GM18951 (cell line): ENCODE measurements around the gene CAT.

ENCODE experiments used
- POLR2A ChIP-seq: IDR thresholded peaks from 4 replicates; pipeline ENCODE4 v1.6.1; 2011; ENCODE audit warnings: mild to moderate bottlenecking; ENCODE audit not compliant: insufficient read length, insufficient read depth; ENCODE audit errors: extremely low read depth
- in situ Hi-C: fragments of 300-500 bp; cut with MboI; formaldehyde crosslinking; loops from one replicate; pipeline ENCODE4 v1.12.0; 2022; ENCODE audit warnings: low sequenced_read_pairs, mixed read lengths, inconsistent platforms; ENCODE audit not compliant: unreplicated experiment

The CAT gene

GRCh38 chr11:34438529-34439507 is at the start of gene CAT:
Gene CAT, plus strand, starts transcription at chr11:34438934. Its CDS starts 80 bp downstream, at chr11:34439014.
- TF ChIP-seq POLR2A = peak; percentile 79
- in situ Hi-C loops = no loop called here

DNA sequence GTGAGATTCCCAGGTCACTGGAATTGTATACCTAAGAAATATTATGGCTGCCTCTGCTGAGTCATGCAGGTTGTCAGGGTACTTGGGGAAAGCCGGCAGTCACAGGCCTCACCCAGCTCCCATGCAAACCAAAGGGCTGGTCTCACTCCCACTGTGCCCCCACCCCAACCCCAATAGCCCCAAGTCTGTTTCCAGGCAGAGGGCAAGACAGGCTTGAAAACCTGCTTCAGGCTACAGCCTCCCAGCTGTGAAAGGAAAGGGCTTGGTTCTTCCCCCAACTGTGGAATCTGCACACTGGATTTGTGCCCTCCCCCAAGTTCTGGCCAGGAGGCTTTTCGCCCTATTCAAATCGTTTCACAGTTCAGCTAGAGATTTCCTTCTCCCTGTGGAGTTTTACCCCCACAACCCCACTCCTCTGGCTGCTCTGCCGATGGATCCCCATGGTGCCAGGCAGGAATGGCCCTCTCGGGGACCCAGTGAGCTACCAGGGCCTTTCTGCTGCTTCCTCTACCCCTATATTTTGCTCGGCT is 43.9 kb upstream of the CAT start:
- no peak for TF ChIP-seq POLR2A
- in situ Hi-C loops = no loop called here

- in situ Hi-C loops = no loop called here
- TF ChIP-seq POLR2A = no peak
Observed at GRCh38 chr11:34395916-34396550, 42.7 kb upstream of the CAT start.

DNA sequence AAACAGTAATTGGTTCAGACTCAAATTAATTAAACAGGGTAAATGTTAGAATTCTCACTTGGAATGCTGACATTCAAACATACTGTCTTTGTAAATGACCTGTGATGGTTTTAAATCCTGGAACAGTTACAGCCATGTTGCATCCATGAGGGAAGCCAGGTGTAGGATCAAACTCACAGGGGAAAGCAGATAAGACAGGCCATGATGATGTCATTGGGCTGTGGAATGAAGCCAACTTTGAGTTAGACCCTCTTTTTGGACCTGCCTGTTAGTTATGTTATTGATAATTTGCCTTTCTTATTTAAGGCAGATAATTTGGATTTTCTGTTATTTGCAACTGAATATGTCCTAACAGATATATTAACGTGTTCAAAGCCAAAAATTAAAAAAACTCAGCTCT is 41.6 kb upstream of the CAT start:
- in situ Hi-C loops = no loop called here
- TF ChIP-seq POLR2A = no peak

GRCh38 chr11:34397811-34398210 is 40.9 kb upstream of the CAT start:
- in situ Hi-C loops = no loop called here
- no peak for TF ChIP-seq POLR2A

GRCh38 chr11:34403431-34403830 is 35.3 kb upstream of the CAT start:
- TF ChIP-seq POLR2A = no peak
- in situ Hi-C loops = no loop called here

DNA sequence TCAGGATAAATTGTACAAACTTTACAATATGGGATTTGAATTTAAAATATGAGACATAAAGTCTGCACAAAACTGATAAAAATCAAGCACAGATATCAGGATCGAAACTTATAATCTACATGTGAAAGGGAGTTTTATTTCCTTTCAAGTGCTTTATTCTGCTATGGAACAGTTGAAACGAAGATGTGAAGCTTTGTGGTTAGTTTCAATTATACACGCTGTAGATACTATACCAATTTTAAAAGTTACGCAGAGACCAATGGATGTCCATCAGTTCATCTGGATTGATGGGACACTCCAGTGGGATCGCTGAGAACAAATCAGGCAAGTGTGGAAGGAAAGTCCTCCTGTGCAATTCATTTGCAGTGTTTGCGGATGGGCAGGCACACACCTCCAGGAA is 34.5 kb upstream of the CAT start:
- no peak for TF ChIP-seq POLR2A
- in situ Hi-C loops = no loop called here

GRCh38 chr11:34405079-34405858 is 33.5 kb upstream of the CAT start:
- in situ Hi-C loops = no loop called here
- TF ChIP-seq POLR2A = no peak

- no peak for TF ChIP-seq POLR2A
- in situ Hi-C loops = no loop called here
Observed at GRCh38 chr11:34406413-34406812, 32.3 kb upstream of the CAT start.

DNA sequence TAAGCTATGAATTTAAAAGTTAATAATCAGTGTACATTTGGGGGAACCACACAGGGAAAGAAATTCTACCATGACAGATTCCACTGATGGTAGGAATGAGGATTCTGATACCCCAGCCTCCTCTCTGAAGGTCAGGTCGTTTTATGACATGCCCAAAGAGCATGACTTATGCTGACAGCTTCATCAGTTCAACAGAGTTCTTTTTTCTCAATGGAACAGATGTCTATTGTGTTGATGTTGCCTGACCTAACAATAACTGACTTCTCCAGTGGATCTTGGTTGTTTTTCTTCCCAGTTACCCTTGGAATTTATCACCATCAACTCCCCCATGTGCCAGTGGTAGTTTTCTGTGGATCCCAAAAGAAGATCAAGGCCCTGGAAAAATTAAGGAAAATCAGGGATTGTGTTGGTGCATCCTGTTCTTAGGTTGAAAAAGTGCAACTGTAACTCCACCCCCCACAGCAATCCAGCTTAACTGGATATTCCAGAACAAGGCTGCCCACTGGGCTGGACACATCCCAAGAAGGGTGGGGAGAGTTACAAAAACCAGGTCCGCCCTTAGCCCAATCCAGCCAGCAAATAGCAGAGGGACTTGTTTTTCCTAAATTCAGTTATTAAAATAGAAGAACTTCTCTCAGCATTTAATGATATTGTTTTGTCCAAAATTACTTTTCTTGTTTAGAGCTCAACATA is 31.5 kb upstream of the CAT start:
- in situ Hi-C loops = no loop called here
- TF ChIP-seq POLR2A = no peak

GRCh38 chr11:34408580-34409172 is 30.1 kb upstream of the CAT start:
- TF ChIP-seq POLR2A = no peak
- in situ Hi-C loops = no loop called here

DNA sequence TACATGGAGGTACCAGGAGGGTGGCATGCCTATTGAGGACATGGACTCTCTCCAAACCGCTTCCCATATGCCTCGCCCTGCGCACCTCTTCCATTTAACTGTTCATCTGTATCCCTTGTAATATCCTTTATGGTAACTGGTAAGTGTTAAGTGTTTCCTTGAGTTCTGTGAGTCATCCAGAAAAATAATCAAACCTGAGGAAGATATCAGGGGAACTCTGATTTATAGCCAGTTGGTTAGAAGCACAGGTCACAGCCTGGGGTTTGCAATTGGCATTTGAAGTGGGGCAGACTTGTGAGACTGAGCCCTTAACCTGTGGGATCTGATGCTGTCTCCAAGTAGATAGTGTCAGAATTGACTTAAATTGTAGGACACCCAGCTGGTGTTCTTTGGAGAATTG is 27.6 kb upstream of the CAT start:
- no peak for TF ChIP-seq POLR2A
- in situ Hi-C loops = no loop called here
